ENCODE measurements around the gene TSHZ2. TPM values are rescaled to one million over a fixed set of nuclear protein-coding genes. Genes with fewer than 3 reads are reported as not detected.

Gene TSHZ2
- total RNA-seq, 1 donor from 2014 or later = 1.2 TPM

GRCh38 chr20:53100476-53100911, 128.3 kb downstream of the TSHZ2 start:
- no peak overlapping the region for H3K4me2 ChIP-seq (ENCODE audit: low read length)

GRCh38 chr20:53101992-53102760, 130.0 kb downstream of the TSHZ2 start:
- Histone ChIP-seq H3K9me3 (ENCODE audit: insufficient read depth, low read depth, low read length) (no peaks in the 10 kb centered on the region), H3K4me1 (ENCODE audit: insufficient read depth, low read length) (peaks cover 5% of the 10 kb centered on the region), H4K20me1 (ENCODE audit: insufficient read depth, low read length) (no peaks in the 10 kb centered on the region), H3K36me3 (ENCODE audit: insufficient read depth, low read length) (no peaks in the 10 kb centered on the region), H3K27me3 (ENCODE audit: insufficient read depth, low read length) (no peaks in the 10 kb centered on the region), H3K4me2 (ENCODE audit: low read length) (no peak overlapping the region), H3K79me2 (ENCODE audit: insufficient read depth, low read length) (no peaks in the 10 kb centered on the region), H3K4me3 (ENCODE audit: insufficient read depth, low read depth, low read length) (no peak overlapping the region), H3K9ac (ENCODE audit: low read length) (no peak overlapping the region), H3K27ac (ENCODE audit: low read depth, low read length) (no peak overlapping the region), H2AFZ (ENCODE audit: low read depth, low read length) (no peak overlapping the region)
- FAIRE-seq (no peak), DNase-seq (ENCODE audit: low read depth) (no peak)
- TF ChIP-seq EZH2 (IDR thresholded peaks at IDR 0.05; ENCODE audit: insufficient read depth, low read length) = no peak
- no peak for TF ChIP-seq CTCF (IDR thresholded peaks at IDR 0.05; ENCODE audit: insufficient read depth, low read depth, low read length)
- Mint-ChIP-seq H3K4me1 (ENCODE audit: low read depth, unreplicated experiment) (peaks cover 6% of the 10 kb centered on the region), H3K27me3 (ENCODE audit: low read depth, unreplicated experiment) (no peaks in the 10 kb centered on the region), H3K9me3 (ENCODE audit: unreplicated experiment) (peaks cover 5% of the 10 kb centered on the region), H3K27ac (ENCODE audit: unreplicated experiment) (no peak overlapping the region), H3K36me3 (ENCODE audit: low read depth, unreplicated experiment) (no peaks in the 10 kb centered on the region), H3K4me3 (ENCODE audit: unreplicated experiment) (no peak overlapping the region)

More at GRCh38 chr20:53100476-53100911, 128.3 kb downstream of the TSHZ2 start:
- Histone ChIP-seq H3K27ac (ENCODE audit: low read depth, low read length) (no peak overlapping the region), H4K20me1 (ENCODE audit: insufficient read depth, low read length) (no peaks in the 10 kb centered on the region), H3K9me3 (ENCODE audit: insufficient read depth, low read depth, low read length) (no peaks in the 10 kb centered on the region), H3K9ac (ENCODE audit: low read length) (no peak overlapping the region), H3K4me1 (ENCODE audit: insufficient read depth, low read length) (peaks cover 5% of the 10 kb centered on the region), H3K4me3 (ENCODE audit: insufficient read depth, low read depth, low read length) (no peak overlapping the region), H2AFZ (ENCODE audit: low read depth, low read length) (no peak overlapping the region), H3K27me3 (ENCODE audit: insufficient read depth, low read length) (no peaks in the 10 kb centered on the region), H3K79me2 (ENCODE audit: insufficient read depth, low read length) (no peaks in the 10 kb centered on the region), H3K36me3 (ENCODE audit: insufficient read depth, low read length) (no peaks in the 10 kb centered on the region)
- no peaks in the 10 kb centered on the region for H3K27me3 Mint-ChIP-seq (ENCODE audit: low read depth, unreplicated experiment)
- peaks cover 6% of the 10 kb centered on the region for H3K4me1 Mint-ChIP-seq (ENCODE audit: low read depth, unreplicated experiment)
- no peak overlapping the region for H3K27ac Mint-ChIP-seq (ENCODE audit: unreplicated experiment)
- peaks cover 5% of the 10 kb centered on the region for H3K9me3 Mint-ChIP-seq (ENCODE audit: unreplicated experiment)
- H3K36me3 Mint-ChIP-seq (ENCODE audit: low read depth, unreplicated experiment) = no peaks in the 10 kb centered on the region
- DNase-seq (ENCODE audit: low read depth) (peak; percentile 34), FAIRE-seq (no peak)
- TF ChIP-seq EZH2 (IDR thresholded peaks at IDR 0.05; ENCODE audit: insufficient read depth, low read length) = no peak
- TF ChIP-seq CTCF (IDR thresholded peaks at IDR 0.05; ENCODE audit: insufficient read depth, low read depth, low read length) = no peak
- H3K4me3 Mint-ChIP-seq (ENCODE audit: unreplicated experiment) = no peak overlapping the region

GRCh38 chr20:53103124-53103523, 131.0 kb downstream of the TSHZ2 start:
- Histone ChIP-seq H3K9ac (ENCODE audit: low read length) (no peak overlapping the region), H3K79me2 (ENCODE audit: insufficient read depth, low read length) (no peaks in the 10 kb centered on the region), H3K36me3 (ENCODE audit: insufficient read depth, low read length) (no peaks in the 10 kb centered on the region), H3K27me3 (ENCODE audit: insufficient read depth, low read length) (no peaks in the 10 kb centered on the region), H3K9me3 (ENCODE audit: insufficient read depth, low read depth, low read length) (no peaks in the 10 kb centered on the region), H2AFZ (ENCODE audit: low read depth, low read length) (no peak overlapping the region), H3K4me1 (ENCODE audit: insufficient read depth, low read length) (peaks cover 5% of the 10 kb centered on the region), H4K20me1 (ENCODE audit: insufficient read depth, low read length) (no peaks in the 10 kb centered on the region), H3K4me2 (ENCODE audit: low read length) (no peak overlapping the region), H3K27ac (ENCODE audit: low read depth, low read length) (no peak overlapping the region), H3K4me3 (ENCODE audit: insufficient read depth, low read depth, low read length) (no peak overlapping the region)
- TF ChIP-seq CTCF (IDR thresholded peaks at IDR 0.05; ENCODE audit: insufficient read depth, low read depth, low read length) (no peak), EZH2 (IDR thresholded peaks at IDR 0.05; ENCODE audit: insufficient read depth, low read length) (no peak)
- peaks cover 5% of the 10 kb centered on the region for H3K9me3 Mint-ChIP-seq (ENCODE audit: unreplicated experiment)
- H3K36me3 Mint-ChIP-seq (ENCODE audit: low read depth, unreplicated experiment) = no peaks in the 10 kb centered on the region
- FAIRE-seq = no peak
- peaks cover 6% of the 10 kb centered on the region for H3K4me1 Mint-ChIP-seq (ENCODE audit: low read depth, unreplicated experiment)
- no peak for DNase-seq (ENCODE audit: low read depth)
- no peaks in the 10 kb centered on the region for H3K27me3 Mint-ChIP-seq (ENCODE audit: low read depth, unreplicated experiment)
- H3K27ac Mint-ChIP-seq (ENCODE audit: unreplicated experiment) = no peak overlapping the region
- H3K4me3 Mint-ChIP-seq (ENCODE audit: unreplicated experiment) = no peak overlapping the region

Measured in astrocyte (in vitro differentiated cells and primary cell).